Activated gamma-delta T cell treated with anti-CD3 and anti-CD28 coated beads, Interleukin-2, amount 50 U/mL, for 16 hours (primary cell): Measurements from ENCODE around the gene SH3BP1.
"Not testable (repeated sequence)": the region's sequence is repeated elsewhere in the genome, so short reads cannot be mapped to it uniquely, and the experiment has no call there.

ENCODE experiments used
- DNase-seq: peaks from one replicate; pipeline ENCODE4 v3.0.0-alpha.2; 2020; ENCODE audit warnings: low read depth

The SH3BP1 gene

GRCh38 chr22:37633625-37634416 lies 5.6 kb upstream of the SH3BP1 start:
- DNase-seq: no peak

GRCh38 chr22:37634417-37634924 lies 5.0 kb upstream of the SH3BP1 start:
- DNase-seq: no peak

GRCh38 chr22:37635157-37635556 lies 4.3 kb upstream of the SH3BP1 start:
- no peak for DNase-seq

GRCh38 chr22:37636186-37636948 lies 3.1 kb upstream of the SH3BP1 start:
- DNase-seq: no peak

GRCh38 chr22:37636949-37637273 lies 2.6 kb upstream of the SH3BP1 start:
- DNase-seq: no peak

GRCh38 chr22:37638391-37639069 lies 939 bp upstream of the SH3BP1 start:
- no peak for DNase-seq

GRCh38 chr22:37639771-37640590 lies 512 bp downstream of the SH3BP1 start:
- DNase-seq: no peak

GRCh38 chr22:37640591-37641560 lies 1.4 kb downstream of the SH3BP1 start:
- no peak for DNase-seq

GRCh38 chr22:37641561-37641949 lies 2.1 kb downstream of the SH3BP1 start:
- DNase-seq: no peak

GRCh38 chr22:37643225-37643847 lies 3.9 kb downstream of the SH3BP1 start:
- DNase-seq: peak; percentile 80

GRCh38 chr22:37647317-37647716 lies 7.8 kb downstream of the SH3BP1 start:
- no peak for DNase-seq

- DNase-seq: no peak
Measured at GRCh38 chr22:37647928-37648327, 8.5 kb downstream of the SH3BP1 start.

GRCh38 chr22:37650463-37651136 lies 11.1 kb downstream of the SH3BP1 start:
- no peak for DNase-seq

GRCh38 chr22:37654563-37655251 lies 15.2 kb downstream of the SH3BP1 start:
- DNase-seq: no peak

- no peak for DNase-seq
Measured at GRCh38 chr22:37655252-37655563, 15.7 kb downstream of the SH3BP1 start.

- not testable (repeated sequence) for DNase-seq
Measured at GRCh38 chr22:37656583-37656982, 17.1 kb downstream of the SH3BP1 start.

GRCh38 chr22:37657590-37658132 lies 18.2 kb downstream of the SH3BP1 start:
- DNase-seq: no peak

- peak; percentile 98 for DNase-seq
Measured at GRCh38 chr22:37658133-37659065, 18.9 kb downstream of the SH3BP1 start, which contains the start of gene PDXP. Gene PDXP (plus strand): TSS chr22:37658723. CDS start chr22:37658783, 60 bp downstream.
